ENCODE data around the gene PUM1.

GRCh38 chr1:31006747-31007146, 58.8 kb downstream of the PUM1 start:
- TF ChIP-seq CTCF (IDR thresholded peaks at IDR 0.05) (no peak), POLR2A (IDR thresholded peaks at IDR 0.05) (no peak)

All from right lobe of liver (tissue), 4 donors.